Vagina (tissue), 2 donors: ENCODE data around the gene ZFYVE26. TPM values are rescaled to one million over a fixed set of nuclear protein-coding genes. Genes with fewer than 3 reads are reported as not detected.

ENCODE experiments used
- DNase-seq, 2 donors: peaks; one replicate each; pipeline ENCODE4 v3.0.0-alpha.2; 2017; ENCODE audit errors: extremely low spot score in 2 of 2
- H3K27ac ChIP-seq: fragments of 200-600 bp; sonication (generic); one replicate; pipeline ENCODE4 v1.5.1; 2019
- H3K27me3 ChIP-seq: fragments of 200-600 bp; sonication (generic); one replicate; pipeline ENCODE4 v1.5.1; 2019
- H3K36me3 ChIP-seq, 2 donors: fragments of 200-600 bp; sonication (generic); one replicate each; pipeline ENCODE4 v1.5.1; 2017 to 2019
- H3K4me1 ChIP-seq: fragments of 200-600 bp; sonication (generic); one replicate; pipeline ENCODE4 v1.5.1; 2019
- H3K4me3 ChIP-seq, 2 donors: fragments of 200-600 bp; sonication (generic); 1 replicate in 1 of 2; 2 replicates in 1 of 2; pipeline ENCODE4 v1.5.1; 2016 to 2019
- H3K9me3 ChIP-seq: fragments of 200-600 bp; sonication (generic); one replicate; pipeline ENCODE4 v1.5.1; 2019
- POLR2A ChIP-seq, 2 donors: fragments of 450-650 bp; IDR thresholded peaks; one replicate each; pipeline ENCODE4 v1.6.1; 2017; ENCODE audit warnings: antibody characterized with exemption in 2 of 2, mild to moderate bottlenecking in 2 of 2, moderate library complexity in 2 of 2
- POLR2AphosphoS5 ChIP-seq, 2 donors: sonication (generic); formaldehyde crosslinking; IDR thresholded peaks; one replicate each; pipeline ENCODE4 v1.9.0; 2017; ENCODE audit warnings: antibody characterized with exemption in 2 of 2, mild to moderate bottlenecking in 2 of 2, low read depth in 1 of 2; ENCODE audit not compliant: insufficient read depth in 1 of 2
- intact Hi-C: fragments of 100-400 bp; cut with DNase I; formaldehyde crosslinking; loops from one replicate; pipeline ENCODE4 v1.15.1; 2023
- total RNA-seq: library from RNA; depleted of rRNA; stranded (reverse); fragments of >200 nt; gene quantifications from one replicate; pipeline ENCODE4 v1.2.3, GENCODE V29; 2016
- TF ChIP-seq, protein P1 (sequence below), 3 experiments: fragments of 450-650 bp in 2 of 3; fragments of 200-600 bp in 1 of 3; sonication (generic) in 1 of 3; IDR thresholded peaks; one replicate each; pipeline ENCODE4 v1.5.1; 2017 to 2019; ENCODE audit warnings: antibody characterized with exemption in 3 of 3, mild to moderate bottlenecking in 2 of 3, moderate library complexity in 2 of 3

ZFYVE26 gene
- total RNA-seq, 1 donor from 2014 or later, result 30.2 TPM

DNA sequence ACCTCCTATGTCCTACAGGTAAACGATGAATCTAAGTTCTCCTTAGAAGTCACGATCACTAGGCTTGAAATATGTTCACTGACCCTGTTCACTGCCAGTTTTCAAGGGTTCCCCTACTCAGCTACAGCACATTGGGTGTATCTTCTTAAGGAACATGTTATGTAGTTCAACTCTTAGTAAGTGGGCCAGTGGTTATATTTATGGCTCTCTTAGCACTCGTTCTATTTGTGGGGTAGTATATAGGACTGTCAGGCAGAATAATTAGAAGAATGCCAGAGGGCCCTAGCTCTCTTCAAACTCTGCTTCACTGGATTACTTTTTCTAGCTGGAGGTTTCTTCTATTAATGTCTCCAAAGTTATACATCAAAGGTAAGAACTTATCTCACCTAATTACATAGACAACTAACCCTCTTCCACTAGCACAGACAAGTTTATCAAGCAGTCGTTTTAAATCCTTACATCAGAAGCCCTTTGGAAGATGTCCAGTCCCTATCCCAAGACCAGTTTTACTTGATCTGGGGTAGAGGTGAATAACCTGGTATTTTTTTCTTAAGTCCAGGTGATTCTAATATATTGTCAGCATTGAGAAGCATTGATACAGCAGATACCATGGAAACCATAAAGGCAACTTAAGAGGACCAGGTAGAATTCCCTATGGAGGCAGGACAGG, 39.6 kb downstream of the ZFYVE26 start:
- H3K27me3 ChIP-seq, result no peaks in the 10 kb centered on the region
- H3K4me3 ChIP-seq, result no peak overlapping the region
- no peaks in the 10 kb centered on the region for H3K4me1 ChIP-seq
- H3K27ac ChIP-seq, result no peak overlapping the region
- TF ChIP-seq POLR2A (IDR thresholded peaks at IDR 0.05), result no peak
- TF ChIP-seq, protein P1, sequence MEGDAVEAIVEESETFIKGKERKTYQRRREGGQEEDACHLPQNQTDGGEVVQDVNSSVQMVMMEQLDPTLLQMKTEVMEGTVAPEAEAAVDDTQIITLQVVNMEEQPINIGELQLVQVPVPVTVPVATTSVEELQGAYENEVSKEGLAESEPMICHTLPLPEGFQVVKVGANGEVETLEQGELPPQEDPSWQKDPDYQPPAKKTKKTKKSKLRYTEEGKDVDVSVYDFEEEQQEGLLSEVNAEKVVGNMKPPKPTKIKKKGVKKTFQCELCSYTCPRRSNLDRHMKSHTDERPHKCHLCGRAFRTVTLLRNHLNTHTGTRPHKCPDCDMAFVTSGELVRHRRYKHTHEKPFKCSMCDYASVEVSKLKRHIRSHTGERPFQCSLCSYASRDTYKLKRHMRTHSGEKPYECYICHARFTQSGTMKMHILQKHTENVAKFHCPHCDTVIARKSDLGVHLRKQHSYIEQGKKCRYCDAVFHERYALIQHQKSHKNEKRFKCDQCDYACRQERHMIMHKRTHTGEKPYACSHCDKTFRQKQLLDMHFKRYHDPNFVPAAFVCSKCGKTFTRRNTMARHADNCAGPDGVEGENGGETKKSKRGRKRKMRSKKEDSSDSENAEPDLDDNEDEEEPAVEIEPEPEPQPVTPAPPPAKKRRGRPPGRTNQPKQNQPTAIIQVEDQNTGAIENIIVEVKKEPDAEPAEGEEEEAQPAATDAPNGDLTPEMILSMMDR (IDR thresholded peaks at IDR 0.05), result no peak
- TF ChIP-seq POLR2AphosphoS5 (IDR thresholded peaks at IDR 0.05; ENCODE audit: insufficient read depth in 1 of 2, low read depth in 1 of 2), result peak in 1 of 2 donors; percentile 21
- no peaks in the 10 kb centered on the region for H3K9me3 ChIP-seq
- DNase-seq, result no peak
- H3K36me3 ChIP-seq, result peaks cover 0 to 93% of the 10 kb centered on the region in 2 donors
- intact Hi-C loops, result no loop called here

DNA sequence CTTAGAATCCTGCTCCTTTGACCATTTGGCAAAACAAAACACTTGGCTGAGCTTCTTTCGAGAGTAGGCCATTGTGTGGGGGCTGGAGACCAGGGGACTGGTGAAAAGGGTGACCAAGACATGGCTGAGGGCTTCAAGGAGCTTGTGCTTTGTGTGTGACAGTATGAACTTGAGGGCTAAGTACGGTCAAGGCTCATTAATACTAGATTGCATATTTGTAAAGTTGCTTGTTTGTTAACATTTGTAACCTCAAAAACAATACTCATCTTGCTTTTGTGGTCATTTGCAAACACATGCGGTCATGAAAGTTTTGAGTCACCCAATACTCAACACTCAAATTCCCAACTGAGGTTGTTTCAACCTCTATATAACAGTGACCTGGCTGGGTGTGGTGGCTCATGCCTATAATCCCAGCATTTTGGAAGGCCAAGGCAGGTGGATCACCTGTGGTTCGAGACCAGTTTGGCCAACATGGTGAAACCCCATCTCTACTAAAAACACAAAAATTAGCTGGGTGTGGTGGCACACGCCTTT, 42.5 kb downstream of the ZFYVE26 start:
- no peak overlapping the region for H3K4me3 ChIP-seq
- intact Hi-C loops, result no loop called here
- no peaks in the 10 kb centered on the region for H3K9me3 ChIP-seq
- H3K27me3 ChIP-seq, result no peaks in the 10 kb centered on the region
- H3K27ac ChIP-seq, result no peak overlapping the region
- TF ChIP-seq POLR2A (IDR thresholded peaks at IDR 0.05) (no peak), POLR2AphosphoS5 (IDR thresholded peaks at IDR 0.05; ENCODE audit: insufficient read depth in 1 of 2, low read depth in 1 of 2) (no peak)
- TF ChIP-seq, protein P1 (IDR thresholded peaks at IDR 0.05), result no peak
- H3K36me3 ChIP-seq, result peaks cover 6 to 85% of the 10 kb centered on the region in 2 donors
- no peak for DNase-seq
- H3K4me1 ChIP-seq, result no peaks in the 10 kb centered on the region

GRCh38 chr14:67768219-67768618, 48.2 kb downstream of the ZFYVE26 start:
- Histone ChIP-seq H3K27me3 (no peaks in the 10 kb centered on the region), H3K9me3 (no peaks in the 10 kb centered on the region), H3K36me3 (peaks cover 6 to 86% of the 10 kb centered on the region in 2 donors), H3K4me3 (no peak overlapping the region), H3K4me1 (no peaks in the 10 kb centered on the region), H3K27ac (no peak overlapping the region)
- intact Hi-C loops, result no loop called here
- TF ChIP-seq, protein P1 (IDR thresholded peaks at IDR 0.05), result no peak
- TF ChIP-seq POLR2AphosphoS5 (IDR thresholded peaks at IDR 0.05; ENCODE audit: insufficient read depth in 1 of 2, low read depth in 1 of 2) (no peak), POLR2A (IDR thresholded peaks at IDR 0.05) (no peak)
- no peak for DNase-seq

- Histone ChIP-seq H3K9me3 (no peaks in the 10 kb centered on the region), H3K4me3 (no peak overlapping the region), H3K4me1 (no peaks in the 10 kb centered on the region), H3K27ac (no peak overlapping the region), H3K27me3 (no peaks in the 10 kb centered on the region), H3K36me3 (peaks cover 6 to 77% of the 10 kb centered on the region in 2 donors)
- intact Hi-C loops, result no loop called here
- TF ChIP-seq POLR2A (IDR thresholded peaks at IDR 0.05), result no peak
- TF ChIP-seq POLR2AphosphoS5 (IDR thresholded peaks at IDR 0.05; ENCODE audit: insufficient read depth in 1 of 2, low read depth in 1 of 2), result no peak
- TF ChIP-seq, protein P1 (IDR thresholded peaks at IDR 0.05), result no peak
- DNase-seq, result no peak
Observed at GRCh38 chr14:67766035-67766680, 50.2 kb downstream of the ZFYVE26 start.
